Activated B cell treated with CpG ODN at 0.5 μM for 24 hours (primary cell): ENCODE results near the gene CLHC1. TPM values are rescaled to one million over a fixed set of nuclear protein-coding genes. Genes with fewer than 3 reads are reported as not detected.

Experiments used
- ATAC-seq: fragments of 200-7000 bp; cut with Tn5 transposase; one replicate; pipeline ENCODE4 v1.10.0; 2021; ENCODE audit warnings: low read depth, mild to moderate bottlenecking, moderate library complexity
- CTCF ChIA-PET: fragments of 350-600 bp; sonication (Branson Sonifier 250); formaldehyde crosslinking; loops from one replicate; lab custom pipeline; 2021; ENCODE audit warnings: antibody characterized with exemption; lab: Charles Lee
- POLR2A ChIA-PET: fragments of 350-600 bp; sonication (Branson Sonifier 250); formaldehyde crosslinking; loops from one replicate; lab custom pipeline; 2021; ENCODE audit warnings: antibody characterized with exemption; lab: Charles Lee
- DNase-seq: peaks from one replicate; pipeline ENCODE4 v3.0.0; 2022
- H3K27ac Mint-ChIP-seq: one replicate; pipeline ENCODE4 v1.8.0; 2020; ENCODE audit warnings: mixed read lengths
- H3K27me3 Mint-ChIP-seq: one replicate; pipeline ENCODE4 v1.8.0; 2021; ENCODE audit warnings: mixed read lengths
- H3K36me3 Mint-ChIP-seq: one replicate; pipeline ENCODE4 v1.8.0; 2021; ENCODE audit warnings: low read depth, mixed read lengths
- H3K4me1 Mint-ChIP-seq: one replicate; pipeline ENCODE4 v1.8.0; 2021; ENCODE audit warnings: mixed read lengths
- H3K4me3 Mint-ChIP-seq: one replicate; pipeline ENCODE4 v1.8.0; 2020; ENCODE audit warnings: mild to moderate bottlenecking, mixed read lengths
- H3K9me3 Mint-ChIP-seq: one replicate; pipeline ENCODE4 v1.8.0; 2020; ENCODE audit warnings: mixed read lengths
- CTCF ChIP-seq: fragments of 200-600 bp; IDR thresholded peaks from one replicate; pipeline ENCODE4 v1.8.0; 2022; ENCODE audit warnings: antibody characterized with exemption, mild to moderate bottlenecking
- intact Hi-C: fragments of 100-400 bp; cut with micrococcal nuclease; formaldehyde crosslinking; loops from one replicate; pipeline ENCODE4 v1.15.1; 2024
- total RNA-seq: library from RNA; stranded (reverse); gene quantifications from 2 replicates; pipeline ENCODE4 v1.2.3, GENCODE V29; 2022

The CLHC1 gene
- total RNA-seq, 1 donor from 2014 or later, result 10.5 TPM

GRCh38 chr2:55153584-55154299, 78.4 kb downstream of the CLHC1 start:
- intact Hi-C loops, result loop anchor here (5.0 kb wide), 2 partner anchors 36 to 101 kb away; partner anchors contain the start of gene RTN4
- Mint-ChIP-seq H3K27me3 (no peaks in the 10 kb centered on the region), H3K27ac (peak overlapping the region; percentile 59), H3K9me3 (no peaks in the 10 kb centered on the region), H3K4me1 (peaks cover 64% of the 10 kb centered on the region), H3K36me3 (no peaks in the 10 kb centered on the region), H3K4me3 (no peak overlapping the region)
- no peak for TF ChIP-seq CTCF
- ATAC-seq (peak; percentile 30), DNase-seq (no peak)
- CTCF ChIA-PET, result no interaction called here
- POLR2A ChIA-PET, result interaction anchor here (1.0 to 4.8 kb wide), 4 partner anchors 17 to 104 kb away, joined by 3 to 45 read pairs (median 4); partner anchors contain the start of gene RTN4

GRCh38 chr2:55152475-55153412, 79.3 kb downstream of the CLHC1 start:
- H3K4me3 Mint-ChIP-seq, result peak overlapping the region; percentile 39
- POLR2A ChIA-PET, result interaction anchor here (1.0 to 4.8 kb wide), 5 partner anchors 18 to 395 kb away, joined by 3 to 45 read pairs (median 4); partner anchors contain the start of genes CLHC1, RPS27A and RTN4

GRCh38 chr2:55151733-55152433, 80.2 kb downstream of the CLHC1 start:
- no peaks in the 10 kb centered on the region for H3K9me3 Mint-ChIP-seq
- H3K36me3 Mint-ChIP-seq, result no peaks in the 10 kb centered on the region
- ATAC-seq, result no peak
- ChIA-PET CTCF (interaction anchor here (3.1 kb wide), 1 partner anchor 16 kb away, joined by 16 read pairs; no protein-coding TSS in a partner anchor), POLR2A (interaction anchor here (0.7 to 4.8 kb wide), 6 partner anchors 18 to 394 kb away, joined by 3 to 45 read pairs (median 4); partner anchors contain the start of genes CLHC1, RPS27A and RTN4)
- H3K4me1 Mint-ChIP-seq, result peaks cover 57% of the 10 kb centered on the region
- DNase-seq, result no peak
- intact Hi-C loops, result loop anchor here (1.0 to 5.0 kb wide), 3 partner anchors 18 to 100 kb away; partner anchors contain the start of gene RTN4
- H3K4me3 Mint-ChIP-seq, result no peak overlapping the region
- H3K27ac Mint-ChIP-seq, result peak overlapping the region; percentile 84
- no peak for TF ChIP-seq CTCF
- no peaks in the 10 kb centered on the region for H3K27me3 Mint-ChIP-seq

More at GRCh38 chr2:55152475-55153412, 79.3 kb downstream of the CLHC1 start:
- Mint-ChIP-seq H3K27me3 (no peaks in the 10 kb centered on the region), H3K9me3 (no peaks in the 10 kb centered on the region), H3K27ac (peak overlapping the region; percentile 84), H3K4me1 (peaks cover 60% of the 10 kb centered on the region), H3K36me3 (no peaks in the 10 kb centered on the region)
- CTCF ChIA-PET, result interaction anchor here (3.1 kb wide), 1 partner anchor 15 kb away, joined by 16 read pairs; no protein-coding TSS in a partner anchor
- no peak for DNase-seq
- TF ChIP-seq CTCF, result no peak
- intact Hi-C loops, result loop anchor here (1.0 to 5.0 kb wide), 3 partner anchors 18 to 100 kb away; partner anchors contain the start of gene RTN4
- ATAC-seq, result peak; percentile 30

GRCh38 chr2:55150834-55151233, 81.3 kb downstream of the CLHC1 start:
- peak; percentile 89 for ATAC-seq
- POLR2A ChIA-PET, result interaction anchor here (0.6 to 4.8 kb wide), 6 partner anchors 14 to 1098 kb away, joined by 5 to 45 read pairs (median 7); partner anchors contain the start of gene RTN4
- H3K27ac Mint-ChIP-seq, result peak overlapping the region; percentile 84
- H3K4me3 Mint-ChIP-seq, result no peak overlapping the region
- H3K27me3 Mint-ChIP-seq, result no peaks in the 10 kb centered on the region
- TF ChIP-seq CTCF, result no peak
- intact Hi-C loops, result loop anchor here (5.0 kb wide), 2 partner anchors 34 to 99 kb away; partner anchors contain the start of gene RTN4
- no peaks in the 10 kb centered on the region for H3K9me3 Mint-ChIP-seq
- H3K4me1 Mint-ChIP-seq, result peaks cover 54% of the 10 kb centered on the region
- H3K36me3 Mint-ChIP-seq, result no peaks in the 10 kb centered on the region
- DNase-seq, result no peak
- CTCF ChIA-PET, result interaction anchor here (3.1 kb wide), 1 partner anchor 17 kb away, joined by 16 read pairs; no protein-coding TSS in a partner anchor
